Urinary bladder (tissue), 4 donors: ENCODE results near the gene GALNTL6. TPM values are rescaled to one million over a fixed set of nuclear protein-coding genes. Genes with fewer than 3 reads are reported as not detected.
"Not testable (repeated sequence)": the region's sequence is repeated elsewhere in the genome, so short reads cannot be mapped to it uniquely, and the experiment has no call there.

Source experiments
- DNase-seq: peaks from one replicate; pipeline ENCODE4 v3.0.0-alpha.2; 2015; ENCODE audit errors: extremely low spot score
- H3K27ac ChIP-seq: one replicate; pipeline ENCODE4 v1.5.1; 2013; ENCODE audit warnings: low read depth, mild to moderate bottlenecking, moderate library complexity
- H3K36me3 ChIP-seq: one replicate; pipeline ENCODE4 v1.6.1; 2013; ENCODE audit warnings: mild to moderate bottlenecking, moderate library complexity; ENCODE audit not compliant: insufficient read depth
- H3K4me1 ChIP-seq: one replicate; pipeline ENCODE4 v1.6.1; 2013; ENCODE audit warnings: mild to moderate bottlenecking, moderate library complexity; ENCODE audit not compliant: insufficient read depth
- H3K4me3 ChIP-seq: one replicate; pipeline ENCODE4 v1.5.1; 2013; ENCODE audit warnings: low read depth, low read length
- WGBS: extraction: QIAGEN DNeasy Blood & Tissue Kit; methylation state at CpG from one replicate; pipeline ENCODE4 v1.1.7; 2013; 5-methylcytosine and 5-hydroxymethylcytosine counted together
- polyA plus RNA-seq: library from polyadenylated mRNA; stranded (reverse); fragments of 200-250 nt; gene quantifications from one replicate; pipeline ENCODE4 v1.2.3, GENCODE V29; 2013
- total RNA-seq: library from RNA; depleted of rRNA; stranded (reverse); fragments of >200 nt; gene quantifications from one replicate; pipeline ENCODE4 v1.2.3, GENCODE V29; 2014
- donor health status: healthy with polysubstance abuse.
- donor health status: healthy.

Gene GALNTL6
- total and polyA plus RNA-seq, 2 donors, result 0.57 to 1.5 TPM

DNA sequence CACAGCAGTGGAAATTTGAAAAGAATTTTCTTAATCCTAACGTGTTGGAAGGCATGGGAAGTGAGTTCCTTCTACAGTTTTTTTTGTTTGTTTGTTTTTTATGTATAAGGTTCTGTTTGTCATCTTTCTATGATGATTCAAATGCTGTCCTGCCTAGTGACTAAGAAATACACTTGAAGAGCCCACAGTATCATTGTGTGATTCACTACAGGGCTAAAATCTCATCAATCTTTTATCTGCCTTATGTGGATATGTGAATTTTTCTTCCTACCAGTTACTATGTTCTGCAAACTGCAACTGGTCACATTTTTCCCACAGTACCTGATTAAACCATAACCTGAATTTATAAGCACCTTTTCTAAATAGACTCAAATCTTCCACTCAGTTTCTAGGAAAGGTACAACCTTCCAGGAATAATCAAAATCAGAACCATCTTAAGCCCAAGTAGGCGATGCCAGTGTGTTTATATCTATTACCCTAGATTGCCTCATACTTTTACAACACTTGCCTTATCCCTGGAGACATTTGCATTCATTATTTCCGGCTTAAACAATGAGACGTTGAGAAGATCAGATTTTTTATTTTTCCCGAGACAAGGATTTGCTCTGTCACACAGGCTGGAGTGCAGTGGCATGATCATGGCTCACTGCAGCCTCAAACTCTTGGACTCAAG, 1140.8 kb downstream of the GALNTL6 start:
- no peaks in the 10 kb centered on the region for H3K4me1 ChIP-seq
- WGBS, result 73% methylated on average over 5 of the region's 5 CpGs
- H3K27ac ChIP-seq, result no peak overlapping the region
- DNase-seq, result no peak
- no peak overlapping the region for H3K4me3 ChIP-seq
- H3K36me3 ChIP-seq, result no peaks in the 10 kb centered on the region

DNA sequence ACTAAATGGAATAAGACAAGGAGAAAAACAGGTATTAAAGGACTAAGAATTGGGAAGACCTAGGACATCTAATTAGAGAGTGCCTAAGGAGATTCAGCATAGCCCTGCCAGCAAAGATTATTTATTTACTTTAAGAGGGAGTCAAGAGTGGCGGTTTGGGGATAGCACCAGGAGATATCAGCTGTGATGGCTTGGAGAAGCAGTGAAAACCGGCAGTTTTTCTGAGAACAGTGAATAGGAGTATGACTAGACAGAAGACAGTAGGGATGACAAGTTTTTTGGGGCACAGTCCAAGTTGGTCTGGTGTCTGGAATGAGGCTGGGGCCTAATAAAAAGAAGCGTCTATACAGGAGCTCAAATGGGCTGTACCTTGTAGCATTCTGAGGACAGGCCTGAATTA, 1143.1 kb downstream of the GALNTL6 start:
- 76% methylated on average over 3 of the region's 3 CpGs for WGBS
- H3K27ac ChIP-seq, H3K4me1 ChIP-seq, H3K4me3 ChIP-seq, H3K36me3 ChIP-seq, DNase-seq: not testable (repeated sequence)

DNA sequence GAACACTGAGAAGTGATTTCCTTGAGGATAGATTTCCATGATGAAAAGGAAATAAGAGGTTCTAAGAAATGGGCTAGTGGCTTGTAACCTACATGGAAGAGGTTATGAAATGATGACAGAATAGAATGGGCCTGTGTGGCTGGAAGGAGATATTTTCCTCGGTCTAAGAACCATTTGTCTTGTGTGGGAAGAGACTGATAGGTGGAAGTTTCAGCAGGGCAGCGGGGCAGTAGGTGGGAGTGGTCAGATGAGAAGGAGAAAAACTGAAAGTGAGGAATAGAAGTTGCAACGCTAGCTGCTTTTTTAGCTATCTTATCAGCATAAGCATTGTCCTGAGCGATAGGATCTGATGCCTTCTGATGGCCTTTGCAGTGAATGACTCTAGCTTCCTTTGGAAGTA, 1144.0 kb downstream of the GALNTL6 start:
- H3K4me1 ChIP-seq, result no peaks in the 10 kb centered on the region
- WGBS, result 85% methylated on average over 4 of the region's 4 CpGs
- no peak for DNase-seq
- H3K27ac ChIP-seq, result no peak overlapping the region
- H3K4me3 ChIP-seq, result no peak overlapping the region
- no peaks in the 10 kb centered on the region for H3K36me3 ChIP-seq

DNA sequence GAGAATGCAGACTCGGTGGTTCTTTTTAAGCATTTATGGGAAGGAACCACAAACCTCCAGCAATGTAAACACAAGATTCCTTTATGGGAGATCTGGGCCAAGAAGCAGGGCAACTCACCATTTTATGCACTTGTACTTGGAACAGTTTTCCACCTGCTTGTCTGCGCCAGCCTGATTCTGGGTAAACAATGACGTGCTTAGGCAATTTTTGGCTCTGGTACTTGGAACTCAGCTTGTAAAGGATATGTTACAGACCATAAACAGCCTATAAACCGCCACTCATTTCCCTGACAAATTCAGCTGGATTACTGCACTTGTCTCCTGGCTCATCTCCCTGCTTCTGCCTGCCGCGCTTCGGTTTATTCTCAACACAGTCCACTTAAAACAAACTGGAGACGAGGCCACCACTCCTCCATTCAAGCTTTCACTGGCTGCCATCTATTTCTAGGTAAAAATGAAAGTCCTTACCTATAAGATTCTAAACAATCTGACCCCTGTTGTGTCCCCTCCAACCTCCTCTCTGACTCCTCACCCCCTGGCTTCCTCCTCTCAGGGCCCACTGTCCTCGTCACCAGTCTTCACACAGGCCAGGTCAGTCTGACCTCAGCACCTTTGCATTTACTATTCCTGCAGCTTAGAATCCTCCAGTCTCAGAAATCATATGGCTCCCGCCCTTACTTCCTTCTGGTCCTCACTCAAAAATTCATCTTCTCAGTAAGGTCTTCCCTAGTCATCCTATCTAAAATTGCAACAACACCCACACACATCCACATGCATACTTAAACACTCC, 1149.6 kb downstream of the GALNTL6 start:
- WGBS, result 21% methylated on average over 10 of the region's 10 CpGs
- Histone ChIP-seq H3K4me1 (no peaks in the 10 kb centered on the region), H3K36me3 (no peaks in the 10 kb centered on the region), H3K4me3 (no peak overlapping the region), H3K27ac (no peak overlapping the region)
- DNase-seq, result peak; percentile 74

DNA sequence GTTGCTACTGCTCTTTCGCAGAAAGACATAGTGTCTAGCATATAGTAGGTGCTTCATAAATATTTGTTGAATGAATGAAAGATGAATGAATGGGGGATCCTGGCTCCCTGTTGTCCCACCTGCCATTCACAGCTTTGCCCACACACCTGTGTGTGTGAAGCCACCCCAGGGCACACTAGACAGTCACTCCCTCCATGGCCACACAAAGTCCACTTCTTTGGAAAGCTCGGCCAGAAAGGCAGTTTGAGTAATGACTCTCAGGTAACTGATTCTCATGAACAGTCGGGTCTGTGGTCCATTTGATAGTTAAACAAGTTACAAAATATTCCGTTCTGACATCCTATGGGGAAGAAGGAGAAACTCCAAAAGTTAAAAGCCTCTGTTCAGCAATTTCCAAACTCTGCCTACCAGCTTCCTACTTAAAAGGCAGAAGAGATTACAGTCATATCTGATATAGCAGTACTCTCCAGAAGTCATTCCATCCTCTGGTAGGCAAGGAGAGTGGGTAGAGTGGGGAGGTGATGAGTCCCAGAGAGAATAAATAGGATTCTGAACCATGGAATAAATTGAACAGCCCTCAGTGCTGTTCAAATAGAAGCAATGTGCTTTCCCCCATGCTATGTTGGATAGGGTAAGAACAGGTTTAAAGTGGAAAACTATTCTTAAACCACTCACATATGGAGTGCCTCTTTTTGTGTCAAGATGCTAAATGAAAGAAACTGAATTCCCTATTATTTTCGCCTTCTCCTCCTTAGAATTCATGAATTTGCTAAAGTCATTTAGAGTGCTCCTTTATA, 1150.5 kb downstream of the GALNTL6 start:
- no peak overlapping the region for H3K4me3 ChIP-seq
- no peaks in the 10 kb centered on the region for H3K36me3 ChIP-seq
- no peak for DNase-seq
- H3K4me1 ChIP-seq, result no peaks in the 10 kb centered on the region
- 87% methylated on average over 5 of the region's 5 CpGs for WGBS
- no peak overlapping the region for H3K27ac ChIP-seq

DNA sequence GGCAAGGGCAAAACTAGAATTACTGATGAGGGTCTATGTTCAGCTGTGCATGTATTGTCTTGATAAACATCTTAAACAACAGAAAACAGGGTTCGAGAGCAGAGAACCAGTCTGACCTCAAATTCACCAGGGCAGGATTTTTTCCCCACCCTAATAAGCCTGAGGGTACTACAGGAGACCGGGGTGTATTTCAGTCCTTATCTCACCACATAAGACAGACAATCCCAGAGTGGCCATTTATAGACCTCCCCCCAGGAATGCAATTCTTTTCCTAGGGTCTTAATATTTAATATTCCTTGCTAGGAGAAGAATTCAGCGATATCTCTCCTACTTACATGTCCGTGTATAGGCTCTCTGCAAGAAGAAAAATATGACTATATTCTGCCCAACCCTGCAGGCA, 1157.0 kb downstream of the GALNTL6 start:
- WGBS, result 92% methylated on average over 4 of the region's 4 CpGs
- H3K4me1 ChIP-seq, DNase-seq, H3K36me3 ChIP-seq, H3K27ac ChIP-seq, H3K4me3 ChIP-seq: not testable (repeated sequence)

DNA sequence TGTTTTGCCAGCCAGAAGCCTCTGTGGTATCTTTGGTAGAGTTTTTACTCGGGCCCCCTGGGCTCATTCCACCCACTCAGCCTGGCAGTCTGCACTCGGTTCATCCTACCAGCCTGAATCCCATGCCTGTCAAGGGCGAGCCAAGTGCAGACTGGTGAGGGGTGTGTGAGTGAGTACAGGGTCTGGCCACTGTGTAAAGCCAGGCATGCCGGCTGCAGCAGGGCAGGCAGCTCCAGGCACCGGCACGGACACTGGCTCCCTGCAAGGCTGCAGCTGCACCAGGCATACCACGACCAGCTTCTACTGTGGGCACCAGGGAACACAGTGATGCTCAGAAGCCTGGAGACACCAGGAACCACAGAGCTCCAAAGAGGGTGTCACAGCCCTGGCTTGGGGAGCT, 1161.4 kb downstream of the GALNTL6 start:
- 92% methylated on average over 7 of the region's 7 CpGs for WGBS
- H3K36me3 ChIP-seq, result no peaks in the 10 kb centered on the region

DNA sequence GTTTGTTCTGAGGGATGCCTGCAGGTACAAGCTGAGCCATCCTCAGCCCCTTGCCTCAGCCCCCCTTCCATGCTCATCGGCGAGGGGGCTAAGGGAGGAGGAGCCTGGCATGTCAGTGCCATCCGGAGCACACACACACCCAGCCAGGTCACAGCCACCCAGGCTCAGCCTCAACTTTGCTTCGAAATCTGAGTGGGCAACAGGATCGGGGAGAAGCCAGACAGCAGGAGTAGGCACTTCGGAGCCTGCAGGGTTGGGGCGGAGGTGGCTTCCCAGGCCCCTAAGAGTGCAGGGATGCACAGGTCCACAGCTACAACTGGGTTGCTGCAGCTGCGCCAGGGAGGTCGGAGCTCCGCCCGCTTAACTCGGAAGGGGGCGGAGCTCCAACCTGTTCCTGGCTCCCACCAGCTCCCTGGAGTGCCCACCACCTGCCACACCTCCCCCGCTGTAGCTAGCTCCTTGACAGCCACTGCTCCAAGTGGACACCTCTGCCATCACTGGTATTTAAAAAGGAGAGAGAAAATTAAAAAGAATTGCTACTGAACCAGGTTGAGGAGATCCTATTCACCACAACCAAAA, 1162.5 kb downstream of the GALNTL6 start:
- Histone ChIP-seq H3K4me1 (peaks cover 1% of the 10 kb centered on the region), H3K4me3 (no peak overlapping the region), H3K36me3 (no peaks in the 10 kb centered on the region), H3K27ac (no peak overlapping the region)
- WGBS, result 93% methylated on average over 14 of the region's 14 CpGs
- no peak for DNase-seq

More for the DNA sequence above, 1161.4 kb downstream of the GALNTL6 start:
- no peak overlapping the region for H3K27ac ChIP-seq
- no peak overlapping the region for H3K4me3 ChIP-seq
- peaks cover 1% of the 10 kb centered on the region for H3K4me1 ChIP-seq
- no peak for DNase-seq

DNA sequence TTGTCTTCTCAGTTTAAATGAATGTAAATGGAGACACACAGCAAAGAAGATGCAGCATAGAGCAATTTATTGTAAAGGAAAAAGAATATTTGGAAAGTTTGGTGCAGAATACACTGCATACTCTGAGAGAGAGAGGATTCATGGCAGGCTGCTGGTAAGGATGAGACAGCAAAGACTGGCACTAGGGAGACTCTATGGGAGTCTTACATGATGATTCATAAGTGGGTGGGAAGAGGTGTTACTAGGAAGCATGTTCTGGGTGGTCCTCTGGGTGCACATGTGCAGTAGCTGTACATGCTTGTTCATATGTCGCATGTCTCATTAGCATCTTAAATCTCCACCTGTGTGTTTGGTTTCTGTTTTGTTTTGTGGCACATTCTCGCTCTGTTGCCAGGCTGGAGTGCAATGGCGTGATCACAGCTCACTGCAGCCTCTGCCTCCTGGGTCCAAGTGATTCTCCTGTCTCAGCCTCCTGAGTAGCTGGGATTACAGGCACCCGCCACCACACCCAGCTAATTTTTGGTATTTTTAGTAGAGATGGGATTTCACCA, 1164.4 kb downstream of the GALNTL6 start:
- not testable (repeated sequence) for DNase-seq, H3K36me3 ChIP-seq, H3K4me1 ChIP-seq, H3K27ac ChIP-seq, H3K4me3 ChIP-seq
- 95% methylated on average over 4 of the region's 4 CpGs for WGBS

DNA sequence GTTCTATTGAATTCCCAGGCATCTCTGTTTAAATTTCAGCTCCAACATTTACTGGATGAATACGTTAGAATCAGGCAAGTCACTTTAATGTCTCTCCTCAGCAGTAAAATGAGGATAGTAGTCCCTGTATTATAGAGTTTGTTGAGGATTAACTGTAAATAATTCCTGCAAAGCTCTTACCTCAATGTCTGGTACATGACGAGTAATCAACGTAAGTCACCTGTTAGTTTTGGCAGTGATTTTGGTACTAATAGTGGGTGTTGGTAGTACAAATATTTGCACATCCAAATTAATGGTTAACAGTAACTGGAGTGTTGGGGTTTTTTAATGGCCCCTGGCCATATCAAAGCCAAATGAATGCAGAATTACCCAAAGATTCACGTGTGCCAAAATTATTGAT, 1165.6 kb downstream of the GALNTL6 start:
- H3K4me1 ChIP-seq, result peaks cover 1% of the 10 kb centered on the region
- H3K27ac ChIP-seq, result no peak overlapping the region
- no peak for DNase-seq
- no peak overlapping the region for H3K4me3 ChIP-seq
- no peaks in the 10 kb centered on the region for H3K36me3 ChIP-seq
- WGBS, result 64% methylated on average over 4 of the region's 4 CpGs

DNA sequence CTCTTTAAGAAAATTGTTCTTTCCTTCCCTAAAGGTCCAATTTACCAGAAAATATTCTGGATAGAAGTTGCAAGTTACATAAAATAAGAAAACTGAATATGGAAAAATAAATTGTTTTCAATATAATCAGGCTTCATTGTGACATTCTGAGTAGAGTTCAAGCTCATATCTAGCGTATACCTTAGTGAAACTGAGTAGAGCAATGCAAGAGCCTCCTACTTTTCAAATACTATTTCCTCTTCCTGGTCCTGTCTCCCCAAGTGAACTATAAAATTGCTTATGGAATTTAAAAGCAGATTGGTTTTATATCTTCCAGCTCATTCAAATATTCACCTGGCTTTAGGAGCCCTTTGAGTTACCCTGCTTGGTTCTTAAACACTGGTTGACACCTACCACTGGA, 1166.1 kb downstream of the GALNTL6 start:
- Histone ChIP-seq H3K4me3 (no peak overlapping the region), H3K36me3 (no peaks in the 10 kb centered on the region), H3K4me1 (peaks cover 1% of the 10 kb centered on the region), H3K27ac (no peak overlapping the region)
- DNase-seq, result no peak
- 85% methylated on average over 1 of the region's 1 CpG for WGBS

DNA sequence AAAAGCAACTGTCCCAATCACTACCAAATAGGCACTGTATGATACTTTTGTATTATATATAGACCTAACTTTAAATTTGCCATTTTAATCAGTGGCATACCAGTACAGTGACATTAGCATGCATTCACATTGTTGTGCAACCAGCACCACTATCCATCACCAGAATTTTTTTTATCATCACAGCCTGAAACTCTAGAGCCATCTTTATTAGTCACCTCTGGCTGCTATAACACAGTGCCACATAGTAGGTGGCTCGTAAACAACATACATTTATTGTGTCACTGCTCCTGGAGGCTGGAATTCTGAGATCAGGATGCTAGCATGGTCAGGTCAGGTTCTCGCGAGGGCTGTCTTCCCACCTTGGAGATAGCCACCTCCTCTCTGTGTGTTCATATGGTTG, 1167.0 kb downstream of the GALNTL6 start:
- no peak overlapping the region for H3K27ac ChIP-seq
- H3K4me3 ChIP-seq, result no peak overlapping the region
- H3K36me3 ChIP-seq, result no peaks in the 10 kb centered on the region
- peaks cover 1% of the 10 kb centered on the region for H3K4me1 ChIP-seq
- DNase-seq, result no peak
- 93% methylated on average over 3 of the region's 3 CpGs for WGBS

DNA sequence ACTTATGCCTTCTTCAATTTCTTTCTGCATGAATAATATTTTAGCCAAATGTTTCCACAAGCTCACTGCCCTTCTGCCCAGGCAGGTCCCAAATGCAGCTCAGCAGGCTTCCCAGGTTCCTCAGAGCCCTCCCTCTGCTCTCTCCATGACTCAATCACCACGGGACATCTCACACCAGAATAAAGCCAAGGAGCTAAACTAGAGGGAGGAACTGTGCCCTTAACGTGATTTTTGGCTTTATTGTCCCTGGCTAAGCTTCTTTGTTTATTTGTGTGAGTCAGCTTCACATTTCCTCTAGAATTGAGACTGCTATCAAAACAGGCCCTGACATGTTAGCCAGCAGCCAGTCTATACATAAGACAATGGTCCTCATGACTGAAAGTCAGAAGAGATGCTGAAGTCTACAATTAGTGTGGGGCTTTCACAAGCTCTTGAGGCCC, 1169.0 kb downstream of the GALNTL6 start:
- Histone ChIP-seq H3K4me1 (peaks cover 1% of the 10 kb centered on the region), H3K36me3 (no peaks in the 10 kb centered on the region), H3K27ac (no peak overlapping the region), H3K4me3 (no peak overlapping the region)
- peak; percentile 36 for DNase-seq
- WGBS, result 29% methylated on average over 2 of the region's 2 CpGs
